Endometrium (tissue), 2 donors: Measurements from ENCODE around the gene POU6F1.
"Not testable (repeated sequence)": the region's sequence is repeated elsewhere in the genome, so short reads cannot be mapped to it uniquely, and the experiment has no call there.

ENCODE experiments used
- FAIRE-seq: peaks from 2 replicates; lab custom pipeline; 2012; peaks lifted over from hg19 to GRCh38; lab: Jason Lieb, UNC
- donor health status: control.
- donor health status: control.

The POU6F1 gene

GRCh38 chr12:51217968-51218606 lies at the start of gene POU6F1:
Gene POU6F1 (minus strand): TSS chr12:51218062. CDS start chr12:51206836, 11,226 bp downstream.
- no peak for FAIRE-seq

- FAIRE-seq, result no peak
Observed at GRCh38 chr12:51265024-51265423, 47.2 kb upstream of the POU6F1 start.

GRCh38 chr12:51264297-51264696 lies 46.4 kb upstream of the POU6F1 start:
- FAIRE-seq, result no peak

GRCh38 chr12:51263341-51263740 lies 45.5 kb upstream of the POU6F1 start:
- no peak for FAIRE-seq

- no peak for FAIRE-seq
Observed at GRCh38 chr12:51262758-51263177, 44.9 kb upstream of the POU6F1 start.

- FAIRE-seq, result not testable (repeated sequence)
Observed at GRCh38 chr12:51259600-51259999, 41.7 kb upstream of the POU6F1 start.

- FAIRE-seq, result no peak
Observed at GRCh38 chr12:51254536-51254935, 36.7 kb upstream of the POU6F1 start.

GRCh38 chr12:51253276-51253675 lies 35.4 kb upstream of the POU6F1 start:
- FAIRE-seq, result no peak

- FAIRE-seq, result no peak
Observed at GRCh38 chr12:51247523-51248206, 29.8 kb upstream of the POU6F1 start.

GRCh38 chr12:51246254-51246853 lies 28.5 kb upstream of the POU6F1 start:
- FAIRE-seq, result no peak

- no peak for FAIRE-seq
Observed at GRCh38 chr12:51245476-51246253, 27.8 kb upstream of the POU6F1 start.

GRCh38 chr12:51244269-51244668 lies 26.4 kb upstream of the POU6F1 start:
- FAIRE-seq, result no peak

- no peak for FAIRE-seq
Observed at GRCh38 chr12:51242876-51243275, 25.0 kb upstream of the POU6F1 start.

- FAIRE-seq, result no peak
Observed at GRCh38 chr12:51242120-51242519, 24.3 kb upstream of the POU6F1 start.

- no peak for FAIRE-seq
Observed at GRCh38 chr12:51240971-51241370, 23.1 kb upstream of the POU6F1 start.

- FAIRE-seq, result no peak
Observed at GRCh38 chr12:51238510-51239334, 20.9 kb upstream of the POU6F1 start, which contains the start of gene DAZAP2. Gene DAZAP2 (plus strand): TSS chr12:51238826. CDS start chr12:51238908, 82 bp downstream.

GRCh38 chr12:51238037-51238509 lies 20.2 kb upstream of the POU6F1 start:
- FAIRE-seq, result no peak

- no peak for FAIRE-seq
Observed at GRCh38 chr12:51234530-51234929, 16.7 kb upstream of the POU6F1 start.

GRCh38 chr12:51232642-51233041 lies 14.8 kb upstream of the POU6F1 start:
- FAIRE-seq, result no peak

GRCh38 chr12:51229116-51229809 lies 11.4 kb upstream of the POU6F1 start:
- FAIRE-seq, result no peak

GRCh38 chr12:51227962-51228361 lies 10.1 kb upstream of the POU6F1 start:
- FAIRE-seq, result no peak
